NCI-H2171 (cell line): ENCODE measurements around the gene GNA14.
"Not testable (repeated sequence)": the region's sequence is repeated elsewhere in the genome, so short reads cannot be mapped to it uniquely, and the experiment has no call there.

ENCODE experiments used
- DNase-seq: peaks from one replicate; lab custom pipeline; 2025; lab: John Stamatoyannopoulos, UW

Gene GNA14

DNA sequence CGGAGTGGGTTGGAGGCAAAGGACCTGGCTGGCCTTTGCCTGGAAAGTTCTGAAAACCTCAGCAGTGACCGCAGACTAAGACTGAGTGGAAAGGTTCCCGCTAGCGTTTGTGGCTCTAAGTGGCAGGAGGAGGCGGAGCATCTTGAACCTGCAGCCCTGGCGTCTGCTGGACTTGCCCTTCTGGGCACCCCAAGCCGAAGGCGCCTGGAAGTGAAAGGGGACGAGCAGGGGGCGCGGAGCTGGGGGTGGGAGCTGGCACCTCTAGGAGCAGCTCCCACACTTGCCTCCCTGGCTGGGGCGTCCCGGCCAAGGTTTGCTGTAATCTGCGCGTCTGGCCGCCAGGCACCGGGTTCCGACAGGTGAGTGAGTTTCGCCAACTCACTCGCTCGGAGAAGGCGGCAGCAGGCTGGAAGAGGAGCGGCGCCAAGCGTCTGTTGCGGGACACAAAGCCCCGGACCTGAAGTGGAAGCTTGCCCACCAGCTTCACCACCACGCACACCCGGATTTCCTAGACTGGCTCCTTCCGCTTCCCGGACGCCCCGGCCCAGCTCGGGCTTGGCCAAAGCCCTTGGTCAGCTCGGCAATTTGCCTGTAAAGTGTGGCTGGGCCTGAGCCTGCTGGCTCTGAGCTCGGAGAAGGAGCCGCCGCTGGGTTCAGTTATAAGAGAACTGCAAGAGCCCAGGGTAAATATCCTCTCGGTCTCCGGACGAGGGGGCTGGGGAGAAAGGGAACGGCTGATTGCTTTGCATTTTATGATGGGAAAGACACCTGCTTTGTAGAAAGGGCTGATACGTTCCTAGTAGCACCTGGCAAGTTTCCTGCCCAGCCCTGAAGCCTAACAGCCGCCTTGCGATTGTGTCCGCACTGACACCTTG is at the start of gene GNA14:
Gene GNA14, minus strand, starts transcription at position 89 of the 875 bp plus-strand sequence. CDS start 529 bp downstream, outside the sequence.
- DNase-seq, result no peak

DNA sequence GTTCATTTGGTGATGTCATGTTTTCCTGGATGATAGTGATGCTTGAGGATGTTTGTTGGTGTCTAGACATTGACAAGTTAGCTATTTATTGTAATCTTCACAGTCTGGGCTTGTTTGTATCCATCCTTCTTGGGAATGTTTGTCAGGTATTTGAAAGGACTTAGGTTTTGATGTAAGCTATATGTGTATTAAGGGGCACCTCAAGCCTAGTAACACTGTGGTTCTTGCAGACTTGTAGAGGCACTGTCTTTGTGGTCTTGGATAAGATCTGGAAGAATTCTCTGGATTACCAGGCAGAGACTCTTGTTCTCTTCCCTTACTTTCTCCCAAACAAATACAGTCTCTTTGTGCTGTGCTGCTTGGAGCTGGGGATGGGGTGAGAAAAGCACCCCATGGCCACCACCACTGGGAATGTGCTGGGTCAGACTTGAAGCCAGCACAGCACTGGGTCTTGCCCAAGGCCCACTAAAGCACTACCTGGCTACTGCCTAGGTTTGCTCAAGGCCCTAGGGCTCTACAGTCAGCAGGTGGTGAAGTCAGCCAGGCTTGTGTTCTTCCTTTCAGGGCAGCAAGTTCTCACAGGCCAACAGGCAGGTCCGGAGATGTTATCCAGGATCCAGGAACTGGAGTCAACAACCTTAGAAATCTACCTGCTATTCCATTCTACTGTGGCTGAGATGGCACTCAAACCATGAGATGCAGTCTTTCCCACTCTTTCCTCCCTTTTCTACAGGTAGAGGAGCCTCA is 49.3 kb upstream of the GNA14 start:
- DNase-seq, result no peak

DNA sequence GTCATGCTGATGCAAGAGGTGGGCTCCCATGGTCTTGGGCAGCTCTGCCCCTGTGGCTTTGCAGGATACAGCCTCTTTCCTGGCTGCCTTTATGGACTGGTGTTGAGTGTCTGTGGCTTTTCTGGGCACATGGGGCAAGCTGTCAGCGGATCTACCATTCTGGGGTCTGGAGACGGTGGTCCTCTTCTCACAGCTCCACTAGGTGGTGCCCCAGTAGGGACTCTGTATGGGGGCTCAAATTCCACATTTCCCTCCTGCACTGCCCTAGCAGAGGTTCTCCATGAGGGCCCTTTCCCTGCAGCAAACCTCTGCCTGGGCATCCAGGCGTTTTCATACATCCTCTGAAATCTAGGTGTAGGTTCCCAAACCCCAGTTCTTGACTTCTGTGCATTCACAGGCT is 42.6 kb upstream of the GNA14 start:
- DNase-seq, result not testable (repeated sequence)

DNA sequence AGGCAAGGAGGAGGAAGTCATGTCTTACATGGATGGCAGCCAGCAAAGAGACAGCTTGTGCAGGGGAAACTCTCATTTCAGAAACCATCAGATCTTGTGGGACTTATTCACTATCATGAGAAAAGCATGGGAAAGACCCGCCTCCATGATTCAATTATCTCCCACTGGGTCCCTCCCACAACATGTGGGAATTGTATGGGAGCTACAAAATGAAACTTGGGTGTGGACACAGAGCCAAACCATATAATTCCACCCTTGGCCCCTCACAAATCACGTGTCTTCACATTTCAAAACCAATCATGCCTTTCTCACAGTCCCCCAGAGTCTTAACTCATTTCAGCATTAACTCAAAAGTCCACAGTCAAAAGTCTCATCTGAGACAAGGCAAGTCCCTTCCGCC is 42.0 kb upstream of the GNA14 start:
- DNase-seq, result not testable (repeated sequence)

DNA sequence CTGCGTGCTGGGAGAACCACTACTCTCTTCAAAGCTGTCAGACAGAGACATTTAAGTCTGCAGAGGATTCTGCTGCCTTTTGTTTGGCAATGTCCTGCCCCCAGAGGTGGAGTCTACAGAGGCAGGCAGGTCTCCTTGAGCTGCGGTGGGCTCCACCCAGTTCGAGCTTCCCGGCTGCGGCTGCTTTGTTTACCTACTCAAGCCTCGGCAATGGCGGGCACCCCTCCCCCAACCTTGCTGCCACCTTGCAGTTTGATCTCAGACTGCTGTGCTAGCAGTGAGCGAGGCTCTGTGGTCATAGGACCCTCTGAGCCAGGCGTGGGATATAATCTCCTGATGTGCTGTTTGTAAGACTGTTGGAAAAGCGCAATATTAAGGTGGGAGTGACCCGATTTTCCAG is 39.6 kb upstream of the GNA14 start:
- not testable (repeated sequence) for DNase-seq

DNA sequence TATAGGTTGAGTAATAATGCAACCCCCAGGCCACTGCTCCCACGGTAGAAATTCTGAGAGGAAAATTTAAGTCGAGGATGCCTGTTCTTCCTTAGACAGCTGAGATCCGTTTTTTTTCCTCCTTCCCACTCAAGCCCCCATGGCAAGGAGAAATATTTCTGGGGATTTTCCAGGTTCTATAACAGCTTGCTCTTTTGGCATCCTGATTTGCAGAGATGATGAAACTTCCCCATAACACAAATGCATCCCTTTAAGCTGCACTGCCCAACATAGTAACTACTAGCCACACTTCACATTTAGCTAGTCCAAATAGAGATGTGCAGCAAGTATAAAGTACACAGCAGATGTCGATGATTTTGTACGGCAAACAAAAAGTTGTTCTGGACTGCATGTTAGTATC is 32.5 kb upstream of the GNA14 start:
- DNase-seq, result no peak

DNA sequence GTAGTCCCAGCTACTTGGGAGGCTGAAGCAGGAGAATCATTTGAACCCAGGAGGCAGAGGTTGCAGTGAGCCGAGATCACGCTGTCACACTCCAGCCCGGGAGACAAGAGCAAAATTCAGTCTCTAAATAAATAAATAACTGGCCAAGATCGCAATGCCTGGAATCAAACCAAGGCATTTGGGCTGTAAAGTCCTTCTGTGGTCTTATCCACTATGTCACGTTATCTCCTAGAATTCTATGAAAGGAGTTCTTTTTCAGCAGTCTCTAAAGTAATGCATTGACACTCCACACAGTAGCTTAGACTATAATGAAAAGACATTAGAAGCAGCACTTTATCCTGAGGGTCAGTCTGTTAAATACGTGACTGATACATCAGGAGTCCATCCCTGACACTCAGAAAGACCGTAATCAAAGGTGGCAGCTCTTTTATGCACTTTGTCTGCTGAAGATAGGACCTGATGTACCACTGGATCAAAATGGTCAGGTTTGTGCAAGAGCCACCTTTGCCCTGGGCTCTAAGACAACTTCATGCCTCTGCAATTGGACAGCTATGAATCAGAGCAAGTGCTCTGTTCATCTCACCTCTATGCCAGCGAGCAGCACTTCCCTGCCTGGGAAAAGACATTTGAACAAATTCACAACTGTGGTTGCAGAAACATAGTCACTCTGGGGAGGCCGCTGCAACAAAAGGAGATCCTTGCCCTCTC is 31.7 kb upstream of the GNA14 start:
- DNase-seq, result no peak

DNA sequence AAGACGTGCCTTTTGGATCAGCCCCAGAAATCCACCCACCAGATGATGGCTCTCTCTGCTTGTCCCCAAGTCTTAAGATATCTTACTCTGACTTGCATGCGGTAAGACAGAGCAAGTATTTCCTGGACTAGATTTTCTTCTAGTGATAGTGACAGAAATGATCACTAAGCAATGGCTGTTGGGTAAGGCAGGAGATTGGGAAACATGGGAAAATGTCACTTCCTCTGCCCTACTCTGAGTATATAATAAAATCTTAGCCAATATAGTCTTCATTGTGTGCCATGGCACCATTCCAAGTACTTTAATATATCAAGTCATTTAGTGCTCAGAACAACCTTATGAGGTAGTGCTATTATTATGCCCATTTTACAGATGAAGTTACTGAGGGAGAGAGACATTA is 31.0 kb upstream of the GNA14 start:
- DNase-seq, result no peak

DNA sequence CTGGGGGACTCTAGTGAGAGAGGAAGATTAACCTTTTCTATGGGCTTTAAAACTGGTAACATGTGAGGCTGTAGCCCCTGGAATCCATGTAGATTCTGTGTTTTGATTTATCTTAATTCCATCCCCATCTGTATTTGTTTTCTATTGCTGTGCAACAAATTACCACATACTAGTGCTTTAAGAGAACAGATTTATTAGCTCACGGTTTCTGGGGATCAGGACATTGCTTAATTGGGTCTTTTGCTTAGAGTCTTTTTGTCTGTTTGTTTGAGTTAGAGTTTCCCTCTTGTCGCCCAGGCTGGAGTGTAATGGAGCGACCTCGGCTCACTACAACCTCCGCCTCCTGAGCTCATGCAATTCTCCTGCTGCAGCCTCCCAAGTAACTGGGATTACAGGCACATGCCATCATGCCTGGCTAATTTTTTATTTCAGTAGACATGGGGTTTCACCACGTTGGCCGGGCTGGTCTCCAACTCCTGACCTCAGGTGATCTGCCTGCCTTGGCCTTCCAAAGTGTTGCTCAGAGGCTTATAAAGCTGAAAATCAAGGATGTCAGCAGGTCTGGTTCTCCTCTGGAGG is 29.9 kb upstream of the GNA14 start:
- no peak for DNase-seq

DNA sequence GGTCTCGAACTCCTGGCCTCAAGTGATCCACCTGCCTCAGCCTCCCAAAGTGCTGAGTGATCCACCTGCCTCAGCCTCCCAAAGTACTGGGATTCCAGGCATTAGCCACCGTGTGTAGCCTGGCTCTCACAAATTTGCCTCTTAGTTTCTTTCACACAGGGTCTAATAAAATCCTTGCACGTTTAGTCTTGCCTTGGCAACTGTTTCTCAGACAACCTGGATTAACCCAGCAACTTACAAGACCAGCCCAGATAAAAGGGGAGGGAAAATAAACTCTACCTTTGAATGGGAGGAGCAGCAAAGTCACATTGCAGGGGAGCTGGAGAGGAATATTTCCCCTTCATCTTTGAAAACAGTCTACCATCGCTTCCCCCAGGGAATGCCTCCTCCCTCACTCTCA is 29.3 kb upstream of the GNA14 start:
- no peak for DNase-seq

DNA sequence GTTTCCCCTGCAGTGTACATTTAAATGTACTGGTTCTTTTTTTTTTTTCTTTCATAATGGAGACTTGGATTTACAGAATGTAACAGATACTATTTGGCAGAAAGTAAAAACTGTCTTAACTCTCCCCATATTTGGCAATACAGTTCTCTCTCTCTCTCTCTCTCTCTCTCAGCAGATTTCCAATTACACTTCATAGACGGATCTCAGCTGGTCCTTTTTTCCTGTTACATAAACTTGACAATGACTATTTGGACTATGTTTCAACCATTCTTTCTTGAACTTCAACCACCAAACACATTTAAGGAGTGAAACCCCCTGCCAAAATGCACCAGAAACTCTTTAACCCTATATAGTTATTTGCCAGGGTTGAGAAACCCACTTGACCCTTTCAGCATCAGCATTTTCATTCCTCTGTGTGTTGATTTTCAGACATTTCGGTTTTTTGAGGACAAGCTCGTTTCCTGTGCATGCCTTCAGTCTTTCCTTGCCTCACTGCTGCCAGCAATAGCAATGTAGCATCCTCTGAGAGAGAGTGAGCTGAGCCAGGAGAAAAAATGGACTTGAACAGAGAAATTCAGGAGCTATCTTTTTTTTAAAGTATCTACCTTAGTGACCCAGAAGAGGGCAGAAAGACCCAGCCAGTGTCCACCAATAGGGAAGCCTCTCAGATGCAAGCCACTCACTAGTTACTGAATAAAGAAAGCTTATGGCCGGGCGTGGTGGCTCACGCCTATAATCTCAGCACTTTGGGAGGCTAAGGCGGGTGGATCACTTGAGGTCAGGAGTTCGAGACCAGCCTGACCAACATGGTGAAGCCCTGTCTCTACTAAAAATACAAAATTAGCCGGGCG is 26.0 kb upstream of the GNA14 start:
- DNase-seq, result no peak

DNA sequence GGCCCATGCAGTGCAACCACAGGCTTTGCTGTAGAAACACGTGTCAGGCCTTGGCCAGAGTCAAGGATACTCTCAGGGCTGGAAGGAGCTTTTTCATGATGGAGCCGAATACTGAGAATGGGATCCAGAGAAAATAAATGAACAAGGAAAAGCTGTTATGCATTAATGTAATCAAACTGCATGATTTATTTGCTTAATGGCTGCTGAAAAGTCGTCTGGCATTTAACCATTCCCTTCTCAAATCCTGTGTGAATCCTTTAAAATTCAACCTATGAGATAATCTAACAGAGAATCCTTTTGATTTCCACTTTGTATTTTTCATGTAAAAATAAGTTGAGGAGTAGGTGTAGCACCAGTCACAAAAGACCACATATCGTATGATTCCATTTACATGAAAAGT is 24.1 kb upstream of the GNA14 start:
- DNase-seq, result no peak

DNA sequence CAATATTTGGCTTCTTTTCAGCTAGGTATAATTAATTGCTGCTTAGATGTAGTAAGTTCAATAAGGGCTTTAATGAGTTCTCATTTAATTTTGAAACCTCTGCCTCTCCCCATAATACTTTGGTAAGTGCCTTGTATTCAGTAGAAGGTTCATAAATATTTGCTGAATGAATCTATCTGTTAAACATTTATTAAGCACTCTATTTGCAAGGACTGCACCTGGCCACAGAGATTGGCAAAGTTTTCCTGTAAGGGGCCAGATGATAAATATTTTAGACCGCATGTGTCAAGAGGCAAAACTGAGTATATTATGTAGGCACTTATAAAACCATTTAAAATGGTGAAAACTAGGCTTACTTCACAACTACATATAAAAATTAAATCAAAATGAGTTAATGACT is 19.0 kb upstream of the GNA14 start:
- DNase-seq, result no peak

DNA sequence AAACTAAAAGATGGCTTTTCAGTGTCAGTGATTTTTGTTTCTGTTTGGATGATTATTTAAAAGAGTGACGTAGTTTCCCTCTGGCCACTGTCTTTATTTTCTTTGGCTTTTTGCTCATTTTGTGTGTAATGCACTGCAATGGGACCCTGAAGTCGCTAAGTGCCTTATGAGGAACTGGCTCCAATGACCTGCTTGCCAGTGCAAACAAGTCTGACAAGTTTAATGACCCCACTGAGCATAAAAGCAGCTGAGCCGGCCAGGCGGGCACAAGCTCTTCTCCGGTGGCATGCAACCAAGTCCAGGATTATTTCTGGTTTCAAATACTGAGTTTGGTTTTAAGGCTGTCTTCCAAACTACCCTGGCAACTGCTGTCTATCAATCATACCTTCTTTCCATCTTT is 15.6 kb upstream of the GNA14 start:
- no peak for DNase-seq

DNA sequence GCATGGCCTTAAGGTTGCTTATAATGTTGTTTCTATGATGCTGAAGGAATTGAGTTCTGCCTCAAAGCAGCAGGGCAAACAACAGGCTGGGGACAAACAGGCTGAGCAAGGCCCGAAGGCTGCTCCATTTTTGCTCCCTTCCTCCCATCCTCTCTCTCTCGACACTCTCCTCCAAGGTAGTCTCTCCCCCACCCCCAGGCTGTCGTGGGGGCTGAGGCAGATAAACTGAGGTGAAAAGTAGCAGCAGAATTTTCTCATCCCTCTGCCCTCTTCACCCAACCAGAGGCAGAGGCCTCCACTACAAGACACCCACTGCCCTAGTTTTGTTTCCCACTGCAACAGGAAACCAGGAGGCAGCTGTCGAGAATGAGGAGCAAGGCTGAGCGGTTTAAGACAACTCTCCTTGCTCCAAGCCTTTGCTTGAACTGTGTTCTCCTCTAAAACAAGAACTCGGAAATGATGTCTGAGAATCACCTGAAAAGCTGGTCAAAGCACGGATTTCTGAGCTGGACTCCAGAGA is 13.5 kb upstream of the GNA14 start:
- DNase-seq, result no peak

DNA sequence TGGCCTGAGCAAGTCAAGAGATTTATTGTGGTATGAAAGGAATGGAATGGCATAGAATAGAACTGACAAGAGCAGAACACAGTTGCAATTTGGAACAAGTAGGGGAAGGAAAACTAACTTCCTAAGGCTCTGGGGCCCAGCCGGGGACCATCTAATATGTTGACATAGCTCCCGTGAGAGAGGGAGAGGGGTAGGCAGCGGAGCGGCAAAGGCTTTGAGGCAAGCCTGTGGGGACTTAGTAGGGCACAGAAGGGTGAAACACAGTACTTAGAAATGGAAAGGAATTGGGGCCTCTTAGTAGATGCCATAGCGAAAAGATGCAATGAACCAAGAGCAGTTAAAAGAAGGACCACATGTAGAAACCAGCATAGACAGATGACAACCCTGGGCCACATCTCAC is 11.8 kb upstream of the GNA14 start:
- DNase-seq, result no peak

DNA sequence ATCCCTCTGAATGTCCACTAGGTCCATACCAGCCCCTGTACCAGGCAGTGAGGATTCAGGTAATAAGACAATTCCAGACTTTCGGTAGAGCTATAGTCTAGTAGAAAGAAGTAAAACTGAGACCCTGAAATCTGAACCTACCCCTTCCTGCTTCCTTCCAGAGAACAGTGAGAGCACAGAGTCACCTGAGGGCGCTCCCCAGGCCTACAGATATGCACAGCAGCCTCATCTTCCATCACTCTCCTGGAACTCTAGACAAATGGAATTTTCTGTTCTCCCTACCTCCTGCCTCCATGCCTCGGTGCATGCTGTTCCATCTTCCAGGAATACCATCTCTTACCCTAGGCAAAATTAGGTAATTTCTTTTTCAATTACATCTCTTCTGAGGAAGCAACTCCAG is 3.1 kb upstream of the GNA14 start:
- DNase-seq, result no peak

DNA sequence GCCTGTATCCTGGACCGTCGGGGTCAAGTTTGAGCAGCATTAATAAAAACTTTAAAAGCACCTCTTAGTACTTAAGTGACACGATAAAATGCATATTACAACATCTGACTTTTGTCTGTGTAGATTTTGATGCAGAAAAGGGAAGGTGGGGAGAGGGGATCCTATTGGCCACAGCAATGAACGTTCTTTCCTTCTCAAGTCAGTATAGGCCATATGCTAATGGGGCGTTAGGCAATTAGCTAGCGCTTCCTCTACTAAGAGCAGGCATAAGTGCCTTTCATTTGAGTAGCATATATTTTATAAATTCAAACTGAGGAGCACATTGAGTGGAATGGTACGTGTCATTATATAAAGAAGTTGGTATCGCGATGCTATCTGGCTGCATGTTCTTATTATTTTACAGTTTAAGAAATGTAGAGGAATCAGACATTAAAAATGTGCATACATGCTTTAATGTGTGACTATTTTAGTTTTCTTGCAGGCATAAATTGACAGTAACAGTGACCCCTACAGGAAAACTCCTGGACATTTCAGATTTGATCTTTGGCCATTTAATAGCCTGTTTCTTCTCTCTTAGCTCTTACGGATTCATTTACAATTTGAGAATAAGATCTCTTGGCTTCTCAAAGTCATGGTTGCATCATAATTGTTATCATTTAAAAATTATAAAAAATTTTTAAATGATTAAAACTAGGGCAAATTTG is 1.1 kb upstream of the GNA14 start:
- no peak for DNase-seq

DNA sequence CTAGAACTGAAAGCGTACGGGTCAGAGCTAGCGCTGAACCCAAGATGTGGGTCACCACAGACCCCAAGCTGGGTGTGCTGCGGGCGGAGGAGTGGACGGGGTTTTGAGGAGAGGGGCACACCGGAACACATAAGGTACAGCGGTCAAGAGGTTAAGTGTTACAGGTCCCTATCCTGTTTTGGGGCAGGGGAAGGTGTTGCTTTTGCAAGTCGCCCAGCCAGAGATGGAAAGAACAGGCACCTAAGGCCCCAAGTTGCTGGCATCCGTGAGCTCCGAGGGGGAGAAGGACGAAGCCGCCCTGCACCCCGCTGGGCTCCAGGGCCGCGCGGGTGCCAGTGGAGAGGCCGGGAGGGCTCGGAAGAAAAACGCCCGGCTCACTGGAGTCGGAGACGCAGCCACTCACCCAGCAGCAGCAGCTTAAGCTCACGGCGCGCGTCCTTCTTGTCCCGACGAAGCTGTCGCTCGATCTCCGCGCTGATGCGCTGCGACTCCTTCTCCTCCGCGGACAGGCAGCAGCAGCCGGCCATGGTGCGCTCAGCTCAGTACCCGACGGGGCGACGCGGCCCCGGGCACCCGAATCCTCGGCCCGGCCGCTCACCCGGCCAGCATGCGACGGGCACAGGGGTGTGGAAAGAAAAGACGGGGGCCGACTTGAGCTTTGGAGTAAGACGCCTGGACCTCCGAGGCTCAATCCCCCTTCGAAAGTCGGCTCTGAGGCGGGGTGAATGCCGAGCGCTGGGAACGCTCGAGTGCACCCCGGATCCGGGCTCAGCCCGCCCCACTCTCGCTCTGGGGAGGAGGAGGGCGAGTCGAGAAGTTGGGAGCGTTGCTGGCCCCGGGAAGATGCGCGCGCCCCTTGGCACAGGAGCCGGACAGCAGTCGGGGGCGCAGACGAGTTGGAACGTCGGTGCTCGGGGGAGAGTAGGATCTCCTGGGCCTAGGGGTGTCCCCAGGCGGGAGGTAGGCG is 572 bp downstream of the GNA14 start:
- DNase-seq, result no peak
